Smooth muscle cell (in vitro differentiated cells): ENCODE results near the gene ZHX3. TPM values are rescaled to one million over a fixed set of nuclear protein-coding genes. Genes with fewer than 3 reads are reported as not detected.

Experiments
- DNase-seq: peaks from one replicate; lab custom pipeline; 2025; ENCODE audit not compliant: unreplicated experiment; lab: John Stamatoyannopoulos, UW
- H2AFZ ChIP-seq: fragments of 200-600 bp; sonication (generic); 2 replicates; pipeline ENCODE4 v1.6.0; 2016; ENCODE audit warnings: antibody characterized with exemption, low read depth, mild to moderate bottlenecking
- H3F3A ChIP-seq: fragments of 200-600 bp; sonication (generic); 2 replicates; pipeline ENCODE4 v1.6.0; 2017; ENCODE audit warnings: antibody characterized with exemption, low read depth
- H3K27ac ChIP-seq: fragments of 200-600 bp; sonication (generic); 2 replicates; pipeline ENCODE4 v1.5.1; 2016; ENCODE audit warnings: low read depth, mild to moderate bottlenecking
- H3K27me3 ChIP-seq: fragments of 200-600 bp; sonication (generic); 2 replicates; pipeline ENCODE4 v1.6.1; 2016; ENCODE audit warnings: low read depth, mild to moderate bottlenecking
- H3K36me3 ChIP-seq: fragments of 200-600 bp; sonication (generic); 2 replicates; pipeline ENCODE4 v1.5.1; 2016; ENCODE audit warnings: low read depth
- H3K4me1 ChIP-seq: fragments of 200-600 bp; sonication (generic); 2 replicates; pipeline ENCODE4 v1.5.1; 2016; ENCODE audit warnings: low read depth
- H3K4me2 ChIP-seq: fragments of 200-600 bp; sonication (generic); 2 replicates; pipeline ENCODE4 v1.6.0; 2016; ENCODE audit warnings: mild to moderate bottlenecking
- H3K4me3 ChIP-seq: fragments of 200-600 bp; sonication (generic); 2 replicates; pipeline ENCODE4 v1.5.1; 2016; ENCODE audit warnings: mild to moderate bottlenecking
- H3K79me2 ChIP-seq: fragments of 200-600 bp; sonication (generic); 2 replicates; pipeline ENCODE4 v1.6.0; 2016; ENCODE audit warnings: low read depth, mild to moderate bottlenecking
- H3K9ac ChIP-seq: fragments of 200-600 bp; sonication (generic); 2 replicates; pipeline ENCODE4 v1.6.0; 2016; ENCODE audit warnings: low read depth
- H3K9me3 ChIP-seq: fragments of 200-600 bp; sonication (generic); replicated peaks from 2 replicates; pipeline ENCODE4 v1.5.1; 2016; ENCODE audit warnings: low read depth
- H4K20me1 ChIP-seq: fragments of 200-600 bp; sonication (generic); 2 replicates; pipeline ENCODE4 v1.6.0; 2016; ENCODE audit warnings: low read depth
- CTCF ChIP-seq: fragments of 200-600 bp; sonication (generic); IDR thresholded peaks from 2 replicates; pipeline ENCODE4 v1.5.1; 2017; ENCODE audit warnings: borderline replicate concordance, mild to moderate bottlenecking, antibody characterized with exemption; ENCODE audit not compliant: insufficient read depth, poor library complexity, severe bottlenecking
- WGBS: methylation state at CpG from one replicate; pipeline ENCODE4 v1.1.7; 2016; ENCODE audit warnings: low lambda C conversion rate; 5-methylcytosine and 5-hydroxymethylcytosine counted together
- polyA plus RNA-seq: library from polyadenylated mRNA; unstranded; fragments of >200 nt; fragmentation: Nextera tagmentation; extraction: Ambion mirVana; gene quantifications from 2 replicates; pipeline ENCODE4 v1.2.1, GENCODE V29; 2016
- total RNA-seq: library from RNA; depleted of rRNA; stranded (reverse); fragments of >200 nt; gene quantifications from 2 replicates; pipeline ENCODE4 v1.2.3, GENCODE V29; 2014

The ZHX3 gene
- total and polyA plus RNA-seq, 2 experiments from 2014 or later = 10.1 to 17.1 TPM

DNA sequence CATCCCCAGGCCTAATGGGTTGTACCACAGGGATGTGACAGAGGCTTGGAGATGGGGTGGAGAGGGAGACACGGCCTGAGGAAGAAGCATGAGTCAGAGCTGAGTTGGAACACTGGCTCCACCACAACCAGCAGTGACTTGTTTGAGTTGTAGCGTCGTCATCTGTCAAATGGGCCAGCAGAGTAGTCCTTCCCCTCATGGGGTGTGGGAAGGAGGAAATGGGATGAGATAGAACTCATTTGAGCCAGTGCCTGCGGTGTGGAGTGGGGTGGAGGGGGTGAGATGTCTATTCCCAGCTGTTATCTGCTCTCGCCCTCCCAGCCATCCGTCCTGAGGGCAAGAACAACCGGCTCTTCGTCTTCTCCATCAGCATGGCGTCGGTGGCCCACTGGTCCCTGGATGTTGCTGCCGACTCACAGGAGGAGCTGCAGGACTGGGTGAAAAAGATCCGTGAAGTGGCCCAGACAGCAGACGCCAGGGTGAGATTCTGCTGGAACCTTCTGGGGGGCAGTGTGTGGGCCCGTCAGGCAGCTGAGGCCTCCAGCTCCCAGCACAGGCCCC, 147.7 kb downstream of the ZHX3 start:
- no peak overlapping the region for H3K27ac ChIP-seq
- no peaks in the 10 kb centered on the region for H3K27me3 ChIP-seq
- H4K20me1 ChIP-seq = peaks cover 22% of the 10 kb centered on the region

GRCh38 chr20:41169162-41169690, 148.3 kb downstream of the ZHX3 start:
- Histone ChIP-seq H4K20me1 (peaks cover 22% of the 10 kb centered on the region), H3K27ac (no peak overlapping the region), H3K4me1 (peaks cover 1% of the 10 kb centered on the region), H3K27me3 (no peaks in the 10 kb centered on the region), H3K36me3 (no peaks in the 10 kb centered on the region), H3K79me2 (no peaks in the 10 kb centered on the region), H3F3A (peaks cover 10% of the 10 kb centered on the region), H3K4me2 (no peak overlapping the region), H3K4me3 (no peak overlapping the region), H2AFZ (no peak overlapping the region), H3K9ac (no peak overlapping the region), H3K9me3 (no peaks in the 10 kb centered on the region)
- TF ChIP-seq CTCF = no peak
- no peak for DNase-seq
- WGBS = 95% methylated on average over 9 of the region's 9 CpGs

More for the DNA sequence above, 147.7 kb downstream of the ZHX3 start:
- Histone ChIP-seq H3K4me3 (no peak overlapping the region), H3K9ac (no peak overlapping the region), H3K36me3 (no peaks in the 10 kb centered on the region), H3K9me3 (no peaks in the 10 kb centered on the region), H3K4me1 (peaks cover 8% of the 10 kb centered on the region), H3K79me2 (no peaks in the 10 kb centered on the region), H3F3A (peaks cover 10% of the 10 kb centered on the region), H3K4me2 (no peak overlapping the region), H2AFZ (no peak overlapping the region)
- TF ChIP-seq CTCF = no peak
- 89% methylated on average over 14 of the region's 14 CpGs for WGBS
- DNase-seq = no peak

- H3K79me2 ChIP-seq = no peaks in the 10 kb centered on the region
- H3K4me1 ChIP-seq = no peaks in the 10 kb centered on the region
- no peak for TF ChIP-seq CTCF
- H4K20me1 ChIP-seq = peaks cover 22% of the 10 kb centered on the region
- no peaks in the 10 kb centered on the region for H3K27me3 ChIP-seq
- no peak overlapping the region for H3K27ac ChIP-seq
- H2AFZ ChIP-seq = no peak overlapping the region
- H3K4me3 ChIP-seq = no peak overlapping the region
- H3K4me2 ChIP-seq = no peak overlapping the region
- 96% methylated on average over 10 of the region's 10 CpGs for WGBS
- H3K36me3 ChIP-seq = no peaks in the 10 kb centered on the region
- no peak for DNase-seq
- H3F3A ChIP-seq = peaks cover 10% of the 10 kb centered on the region
- H3K9ac ChIP-seq = no peak overlapping the region
- H3K9me3 ChIP-seq = no peaks in the 10 kb centered on the region
Measured at GRCh38 chr20:41168281-41169161, 149.0 kb downstream of the ZHX3 start.
